Urinary bladder (tissue), 4 donors: ENCODE measurements around the gene SMURF2. TPM values are rescaled to one million over a fixed set of nuclear protein-coding genes. Genes with fewer than 3 reads are reported as not detected.
"Not testable (repeated sequence)": the region's sequence is repeated elsewhere in the genome, so short reads cannot be mapped to it uniquely, and the experiment has no call there.

ENCODE experiments used
- DNase-seq: peaks from one replicate; pipeline ENCODE4 v3.0.0-alpha.2; 2015; ENCODE audit errors: extremely low spot score
- H3K27ac ChIP-seq: one replicate; pipeline ENCODE4 v1.5.1; 2013; ENCODE audit warnings: low read depth, mild to moderate bottlenecking, moderate library complexity
- H3K36me3 ChIP-seq: one replicate; pipeline ENCODE4 v1.6.1; 2013; ENCODE audit warnings: mild to moderate bottlenecking, moderate library complexity; ENCODE audit not compliant: insufficient read depth
- H3K4me1 ChIP-seq: one replicate; pipeline ENCODE4 v1.6.1; 2013; ENCODE audit warnings: mild to moderate bottlenecking, moderate library complexity; ENCODE audit not compliant: insufficient read depth
- H3K4me3 ChIP-seq: one replicate; pipeline ENCODE4 v1.5.1; 2013; ENCODE audit warnings: low read depth, low read length
- WGBS: extraction: QIAGEN DNeasy Blood & Tissue Kit; methylation state at CpG from one replicate; pipeline ENCODE4 v1.1.7; 2013; 5-methylcytosine and 5-hydroxymethylcytosine counted together
- polyA plus RNA-seq: library from polyadenylated mRNA; stranded (reverse); fragments of 200-250 nt; gene quantifications from one replicate; pipeline ENCODE4 v1.2.3, GENCODE V29; 2013
- total RNA-seq: library from RNA; depleted of rRNA; stranded (reverse); fragments of >200 nt; gene quantifications from one replicate; pipeline ENCODE4 v1.2.3, GENCODE V29; 2014
- donor health status: healthy with polysubstance abuse.
- donor health status: healthy.

Gene SMURF2
- total and polyA plus RNA-seq, 2 donors, result 11.2 to 91.1 TPM

DNA sequence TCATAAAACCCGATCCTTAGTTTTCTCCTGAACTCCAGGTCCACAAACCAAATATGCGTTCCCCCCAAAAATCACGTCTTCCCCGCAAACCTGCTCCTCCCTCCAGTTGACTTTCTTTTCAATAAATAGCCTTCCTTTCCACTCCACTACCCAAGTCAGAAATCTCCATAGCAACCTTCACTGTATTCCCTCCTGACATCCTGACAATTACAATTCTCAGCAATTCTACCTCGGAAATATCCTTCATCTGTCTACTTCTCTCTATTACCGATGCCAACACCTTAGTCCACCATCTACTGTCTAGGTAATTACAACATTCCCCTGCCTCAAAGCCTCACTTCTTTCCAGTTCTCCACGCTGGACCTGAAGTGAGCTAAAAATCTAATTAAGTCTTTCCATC lies 50.7 kb downstream of the SMURF2 start:
- no peaks in the 10 kb centered on the region for H3K4me1 ChIP-seq
- WGBS, result 87% methylated on average over 7 of the region's 7 CpGs
- DNase-seq, result no peak
- no peak overlapping the region for H3K4me3 ChIP-seq
- no peaks in the 10 kb centered on the region for H3K36me3 ChIP-seq
- H3K27ac ChIP-seq, result no peak overlapping the region

DNA sequence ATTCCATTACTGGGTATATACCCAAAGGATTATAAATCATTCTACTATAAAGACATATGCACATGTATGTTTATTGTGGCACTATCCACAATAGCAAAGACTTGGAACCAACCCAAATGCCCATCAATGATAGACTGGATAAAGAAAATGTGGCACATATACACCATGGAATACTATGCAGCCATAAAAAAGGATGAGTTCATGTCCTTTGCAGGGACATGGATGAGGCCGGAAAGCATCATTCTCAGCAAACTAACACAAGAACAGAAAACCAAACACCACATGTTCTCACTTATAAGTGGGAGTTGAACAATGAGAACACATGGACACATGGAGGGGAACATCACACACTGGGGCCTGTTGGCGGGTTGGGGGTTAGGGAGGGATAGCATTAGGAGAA lies 51.9 kb downstream of the SMURF2 start:
- not testable (repeated sequence) for H3K4me1 ChIP-seq, H3K36me3 ChIP-seq, H3K4me3 ChIP-seq, DNase-seq, H3K27ac ChIP-seq
- WGBS, result 89% methylated on average over 2 of the region's 2 CpGs

DNA sequence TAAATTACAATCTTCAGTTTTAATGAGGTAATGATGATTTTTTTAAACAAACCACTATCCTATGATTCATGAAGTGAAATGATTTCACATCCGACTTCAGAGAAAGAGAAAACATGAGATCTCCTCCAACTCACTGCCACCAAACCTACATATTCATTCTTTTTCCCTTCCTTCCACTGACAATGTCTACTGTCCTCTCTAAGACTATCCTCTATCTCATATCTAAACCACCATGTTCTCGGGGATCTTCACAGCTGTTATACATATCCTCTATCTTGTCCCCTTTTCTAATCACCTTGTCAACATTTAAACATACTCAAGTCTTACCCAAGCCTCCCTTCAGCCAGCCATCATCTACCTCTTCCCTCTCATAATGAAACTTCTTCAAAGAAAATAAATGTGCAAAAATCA lies 53.5 kb downstream of the SMURF2 start:
- WGBS, result 74% methylated on average over 2 of the region's 2 CpGs
- Histone ChIP-seq H3K4me1 (no peaks in the 10 kb centered on the region), H3K4me3 (no peak overlapping the region), H3K36me3 (no peaks in the 10 kb centered on the region), H3K27ac (no peak overlapping the region)
- DNase-seq, result no peak

DNA sequence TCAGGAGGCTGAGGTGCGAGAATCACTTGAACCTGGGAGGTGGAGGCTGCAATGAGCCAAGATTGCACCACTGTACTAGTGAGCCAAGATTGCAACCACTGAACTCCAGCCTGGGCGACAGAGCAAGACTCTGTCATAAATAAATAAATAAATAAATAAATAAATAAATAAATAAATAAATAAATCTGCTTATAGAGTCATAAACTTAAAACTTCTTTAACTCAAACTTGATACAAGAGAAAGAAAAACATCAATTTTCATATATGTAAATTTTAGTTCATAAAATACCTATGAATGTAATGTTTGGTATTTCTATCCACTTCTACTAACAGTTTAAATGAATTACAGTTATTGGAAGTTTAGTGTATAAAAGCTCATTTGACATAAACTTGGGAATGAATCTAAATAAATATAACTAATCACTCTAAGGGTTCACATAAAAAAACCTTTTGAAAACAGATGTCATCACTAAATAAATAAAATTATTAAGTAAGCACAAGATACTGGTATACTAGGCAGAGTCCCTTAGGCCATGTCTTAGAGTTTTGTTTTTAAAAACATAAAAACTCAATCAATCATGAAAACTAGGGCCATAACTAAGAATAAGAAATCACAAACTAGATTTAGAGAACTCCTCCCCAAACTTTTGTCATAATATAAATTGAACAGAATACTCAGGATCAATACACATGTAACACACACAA lies 54.1 kb downstream of the SMURF2 start:
- no peak overlapping the region for H3K27ac ChIP-seq
- H3K4me1 ChIP-seq, result no peaks in the 10 kb centered on the region
- DNase-seq, result no peak
- WGBS, result 63% methylated on average over 2 of the region's 2 CpGs
- no peak overlapping the region for H3K4me3 ChIP-seq
- no peaks in the 10 kb centered on the region for H3K36me3 ChIP-seq

DNA sequence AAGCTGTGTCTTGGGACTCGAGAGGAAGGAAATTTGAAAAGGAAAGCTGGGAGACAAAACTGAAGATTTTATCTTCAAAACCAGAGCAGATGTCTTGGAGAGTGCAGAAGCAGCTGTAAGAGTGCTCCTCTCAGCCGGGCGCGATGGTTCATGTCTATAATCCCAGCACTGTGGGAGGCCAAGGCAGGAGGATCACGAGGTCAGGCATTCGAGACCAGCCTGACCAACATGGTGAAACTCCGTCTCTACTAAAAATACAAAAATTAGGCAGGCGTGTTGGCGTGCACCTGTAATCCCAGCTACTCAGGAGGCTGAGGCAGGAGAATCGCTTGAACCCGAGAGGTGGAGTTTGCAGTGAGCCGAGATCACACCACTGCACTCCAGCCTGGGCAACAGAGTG lies 57.6 kb downstream of the SMURF2 start:
- 83% methylated on average over 12 of the region's 12 CpGs for WGBS
- H3K4me3 ChIP-seq, H3K36me3 ChIP-seq, DNase-seq, H3K4me1 ChIP-seq, H3K27ac ChIP-seq: not testable (repeated sequence)

DNA sequence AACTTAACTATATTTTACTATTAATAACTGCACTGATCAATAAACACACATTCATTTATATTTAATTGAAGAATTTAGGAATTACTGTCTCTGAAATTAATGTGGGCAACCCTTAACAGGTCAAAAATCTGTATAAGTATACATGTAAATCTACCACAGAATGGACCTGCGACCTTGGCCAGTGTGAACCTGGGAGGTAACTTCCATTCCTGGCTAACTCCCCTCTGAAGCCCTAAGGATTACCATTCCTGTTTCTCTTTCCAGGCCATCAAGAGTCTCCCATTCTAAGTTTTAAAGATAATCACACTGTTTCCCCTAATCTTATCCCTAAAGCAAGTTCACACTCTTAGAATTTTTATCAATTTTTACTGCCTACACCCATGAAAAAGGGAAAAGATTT lies 58.1 kb downstream of the SMURF2 start:
- H3K4me1 ChIP-seq, result no peaks in the 10 kb centered on the region
- no peak overlapping the region for H3K27ac ChIP-seq
- no peaks in the 10 kb centered on the region for H3K36me3 ChIP-seq
- DNase-seq, result no peak
- WGBS, result 82% methylated on average over 1 of the region's 1 CpG
- no peak overlapping the region for H3K4me3 ChIP-seq

DNA sequence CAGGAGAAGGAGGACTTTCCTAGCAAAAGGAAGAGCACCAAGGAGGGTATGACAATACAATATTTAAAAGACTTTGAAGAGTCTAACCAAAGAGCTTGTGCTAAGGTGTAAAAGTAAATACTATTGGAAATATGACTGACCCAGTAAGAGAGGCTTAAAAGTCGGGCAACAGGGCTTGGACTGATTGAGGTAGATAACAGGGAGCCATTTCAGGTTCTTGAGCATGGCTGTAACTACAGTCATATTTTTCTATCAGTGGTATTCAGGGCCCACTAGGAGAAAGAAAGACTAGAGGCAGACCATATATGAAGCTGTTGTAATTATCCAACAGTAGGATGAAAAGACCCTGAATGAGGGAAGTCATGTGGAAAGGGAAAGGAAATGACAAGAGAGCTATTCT lies 62.3 kb downstream of the SMURF2 start:
- no peak overlapping the region for H3K4me3 ChIP-seq
- no peaks in the 10 kb centered on the region for H3K36me3 ChIP-seq
- DNase-seq, result no peak
- no peak overlapping the region for H3K27ac ChIP-seq
- H3K4me1 ChIP-seq, result no peaks in the 10 kb centered on the region
- WGBS, result 89% methylated on average over 1 of the region's 1 CpG

DNA sequence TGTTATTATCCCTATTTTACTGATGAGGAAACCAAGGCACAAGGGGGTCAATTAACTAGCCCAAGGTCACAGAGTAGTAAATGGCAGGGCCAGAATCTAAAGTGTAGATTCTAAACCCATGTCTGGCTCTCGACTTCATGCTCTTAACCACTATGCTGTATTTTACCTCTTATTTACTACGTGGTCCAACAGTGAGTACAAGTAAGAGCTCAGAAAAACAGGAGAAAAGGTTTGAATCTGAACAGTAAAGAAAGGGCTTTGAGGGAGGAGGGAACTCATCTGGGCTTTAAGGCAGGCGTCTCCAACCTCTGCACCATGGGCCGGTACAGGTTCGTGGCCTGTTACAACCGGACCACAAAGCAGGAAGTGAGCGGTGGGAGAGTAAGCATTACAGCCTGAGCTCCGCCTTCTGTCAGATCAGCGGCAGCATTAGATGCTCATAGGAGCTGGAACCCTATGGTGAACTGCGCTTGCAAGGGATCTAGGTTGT lies 62.9 kb downstream of the SMURF2 start:
- Histone ChIP-seq H3K36me3 (no peaks in the 10 kb centered on the region), H3K4me1 (no peaks in the 10 kb centered on the region), H3K4me3 (no peak overlapping the region), H3K27ac (no peak overlapping the region)
- DNase-seq, result no peak
- WGBS, result 78% methylated on average over 10 of the region's 10 CpGs

DNA sequence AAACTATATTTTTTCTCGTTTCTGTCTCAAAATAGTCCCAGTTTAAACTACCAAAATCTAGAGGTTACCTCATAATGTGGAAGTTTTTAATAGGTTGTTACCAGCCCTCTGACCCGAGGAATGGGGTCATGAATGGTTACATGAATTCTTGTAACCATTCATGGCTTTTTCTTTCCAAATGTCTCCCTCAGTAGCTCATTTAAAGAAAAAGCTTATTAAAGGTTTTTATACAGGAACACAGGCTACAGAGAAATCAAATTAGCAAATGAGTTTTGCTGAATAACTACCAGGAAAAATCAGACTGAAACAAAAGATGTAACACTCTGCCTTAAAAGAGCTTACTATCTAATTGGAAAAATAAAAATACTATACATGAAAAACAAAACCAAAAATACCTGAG lies 63.4 kb downstream of the SMURF2 start:
- Histone ChIP-seq H3K36me3 (no peaks in the 10 kb centered on the region), H3K4me3 (no peak overlapping the region), H3K27ac (no peak overlapping the region), H3K4me1 (no peaks in the 10 kb centered on the region)
- no peak for DNase-seq
- 68% methylated on average over 2 of the region's 2 CpGs for WGBS

DNA sequence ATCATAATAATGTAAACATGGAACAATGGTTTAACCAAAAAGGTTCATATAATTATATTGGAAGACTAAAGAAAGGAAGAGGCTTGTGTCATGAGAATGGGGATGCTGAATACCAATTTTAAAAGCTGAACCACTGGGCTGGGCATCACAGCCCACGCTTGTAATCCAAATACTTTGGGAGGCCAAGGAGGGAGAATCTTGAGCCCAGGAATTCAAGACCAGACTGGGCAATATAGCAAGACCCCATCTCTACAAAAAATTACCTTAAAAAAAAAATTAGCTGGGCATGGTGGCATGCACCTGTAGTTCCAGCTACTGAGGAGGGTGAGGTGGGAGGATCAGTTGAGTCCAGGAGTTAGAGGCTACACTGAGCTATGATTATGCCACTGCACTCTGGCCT lies 65.1 kb downstream of the SMURF2 start:
- no peak overlapping the region for H3K4me3 ChIP-seq
- DNase-seq, result no peak
- H3K4me1 ChIP-seq, result no peaks in the 10 kb centered on the region
- H3K27ac ChIP-seq, result no peak overlapping the region
- WGBS, result 100% methylated on average over 1 of the region's 1 CpG
- H3K36me3 ChIP-seq, result no peaks in the 10 kb centered on the region

DNA sequence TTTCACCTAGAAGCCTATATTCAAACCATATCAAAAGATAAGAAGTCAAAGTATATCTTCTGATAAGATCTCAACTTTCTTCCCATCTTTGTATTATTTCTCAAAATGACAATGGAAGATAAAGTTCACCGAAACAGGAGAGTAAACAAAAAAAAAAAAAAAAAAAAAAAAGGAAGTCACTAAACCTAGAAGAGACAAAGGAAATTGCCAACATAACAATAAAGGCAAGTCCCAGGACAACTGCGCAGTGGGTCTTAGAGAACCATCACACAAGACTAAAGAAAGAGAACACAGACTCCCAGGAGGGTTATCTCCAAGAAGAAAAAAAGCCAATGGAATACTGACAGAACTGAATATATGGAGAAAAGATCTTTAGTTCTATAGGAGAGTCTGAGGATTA lies 65.7 kb downstream of the SMURF2 start:
- H3K4me1 ChIP-seq, result no peaks in the 10 kb centered on the region
- H3K4me3 ChIP-seq, result no peak overlapping the region
- no peak overlapping the region for H3K27ac ChIP-seq
- no peak for DNase-seq
- H3K36me3 ChIP-seq, result no peaks in the 10 kb centered on the region
- WGBS, result 84% methylated on average over 2 of the region's 2 CpGs

DNA sequence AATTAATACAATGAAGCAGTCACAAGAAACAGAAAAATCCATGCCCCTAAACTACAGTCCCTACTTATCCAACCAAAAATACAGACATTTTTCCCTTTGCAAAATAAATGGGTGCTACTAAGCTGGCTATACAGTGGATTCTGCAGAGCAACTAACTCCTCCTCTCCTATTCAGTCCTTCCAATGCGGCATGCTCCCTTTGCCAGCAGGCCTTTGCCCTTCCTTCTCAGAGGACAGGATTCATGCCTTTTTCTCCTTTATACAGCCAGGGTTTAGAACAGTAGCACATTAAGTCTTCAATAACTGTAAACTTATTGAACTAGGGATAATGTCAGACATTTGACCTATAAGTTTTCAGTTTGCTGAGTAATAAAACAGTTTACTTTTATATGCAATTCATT lies 70.2 kb downstream of the SMURF2 start:
- H3K27ac ChIP-seq, result no peak overlapping the region
- no peaks in the 10 kb centered on the region for H3K4me1 ChIP-seq
- no peak for DNase-seq
- WGBS, result 97% methylated on average over 1 of the region's 1 CpG
- no peaks in the 10 kb centered on the region for H3K36me3 ChIP-seq
- no peak overlapping the region for H3K4me3 ChIP-seq

DNA sequence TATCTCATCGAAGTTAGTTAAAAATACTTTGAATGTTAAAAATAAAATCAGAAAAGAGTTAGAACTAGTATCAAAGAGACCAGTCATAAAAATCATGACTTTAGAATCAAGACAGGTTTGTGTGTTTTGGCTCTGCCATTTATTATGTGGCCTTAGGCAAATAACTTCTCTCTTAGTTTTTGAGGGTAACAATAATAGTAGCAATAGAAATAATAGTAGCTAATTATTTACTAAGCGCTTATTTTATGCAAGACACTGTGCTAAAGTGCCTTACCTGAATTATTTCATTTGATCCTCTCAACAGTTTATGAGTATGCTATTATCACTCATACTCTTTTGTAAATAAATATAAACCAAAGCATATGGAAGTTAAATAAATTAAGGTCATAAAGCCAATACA lies 77.0 kb downstream of the SMURF2 start:
- no peak for DNase-seq
- no peak overlapping the region for H3K27ac ChIP-seq
- no peak overlapping the region for H3K4me3 ChIP-seq
- H3K36me3 ChIP-seq, result peaks cover 1% of the 10 kb centered on the region
- whole genome bisulfite sequencing, result 96% methylated on average over 2 of the region's 2 CpGs
- H3K4me1 ChIP-seq, result no peaks in the 10 kb centered on the region

DNA sequence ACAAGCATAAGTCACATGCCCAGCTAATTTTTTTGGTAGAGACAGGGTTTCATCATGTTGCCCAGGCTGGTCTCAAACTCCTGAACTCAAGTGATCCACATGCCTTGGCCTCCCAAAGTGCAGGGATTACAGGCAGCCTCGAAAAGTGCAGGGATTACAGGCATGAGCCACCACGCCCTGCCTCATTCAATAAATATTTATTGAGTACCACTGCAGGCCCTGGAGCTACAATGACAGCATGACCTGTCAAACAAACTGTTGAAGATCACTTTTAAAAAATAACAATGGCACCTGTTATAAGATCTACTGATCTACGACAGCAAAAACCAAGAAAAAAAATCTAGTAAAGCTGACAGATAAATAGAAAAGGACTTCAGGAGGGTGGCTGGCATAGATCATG lies 79.1 kb downstream of the SMURF2 start:
- 75% methylated on average over 3 of the region's 3 CpGs for WGBS
- H3K36me3 ChIP-seq, result peaks cover 4% of the 10 kb centered on the region
- DNase-seq, result no peak
- H3K4me1 ChIP-seq, result no peaks in the 10 kb centered on the region
- no peak overlapping the region for H3K27ac ChIP-seq
- H3K4me3 ChIP-seq, result no peak overlapping the region
